Measurements from ENCODE around the gene HFE.

DNA sequence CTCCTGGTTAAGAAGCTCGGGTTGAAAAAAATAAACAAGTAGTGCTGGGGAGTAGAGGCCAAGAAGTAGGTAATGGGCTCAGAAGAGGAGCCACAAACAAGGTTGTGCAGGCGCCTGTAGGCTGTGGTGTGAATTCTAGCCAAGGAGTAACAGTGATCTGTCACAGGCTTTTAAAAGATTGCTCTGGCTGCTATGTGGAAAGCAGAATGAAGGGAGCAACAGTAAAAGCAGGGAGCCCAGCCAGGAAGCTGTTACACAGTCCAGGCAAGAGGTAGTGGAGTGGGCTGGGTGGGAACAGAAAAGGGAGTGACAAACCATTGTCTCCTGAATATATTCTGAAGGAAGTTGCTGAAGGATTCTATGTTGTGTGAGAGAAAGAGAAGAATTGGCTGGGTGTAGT is 2.0 kb downstream of the HFE start:
- TF ChIP-seq, protein P1, sequence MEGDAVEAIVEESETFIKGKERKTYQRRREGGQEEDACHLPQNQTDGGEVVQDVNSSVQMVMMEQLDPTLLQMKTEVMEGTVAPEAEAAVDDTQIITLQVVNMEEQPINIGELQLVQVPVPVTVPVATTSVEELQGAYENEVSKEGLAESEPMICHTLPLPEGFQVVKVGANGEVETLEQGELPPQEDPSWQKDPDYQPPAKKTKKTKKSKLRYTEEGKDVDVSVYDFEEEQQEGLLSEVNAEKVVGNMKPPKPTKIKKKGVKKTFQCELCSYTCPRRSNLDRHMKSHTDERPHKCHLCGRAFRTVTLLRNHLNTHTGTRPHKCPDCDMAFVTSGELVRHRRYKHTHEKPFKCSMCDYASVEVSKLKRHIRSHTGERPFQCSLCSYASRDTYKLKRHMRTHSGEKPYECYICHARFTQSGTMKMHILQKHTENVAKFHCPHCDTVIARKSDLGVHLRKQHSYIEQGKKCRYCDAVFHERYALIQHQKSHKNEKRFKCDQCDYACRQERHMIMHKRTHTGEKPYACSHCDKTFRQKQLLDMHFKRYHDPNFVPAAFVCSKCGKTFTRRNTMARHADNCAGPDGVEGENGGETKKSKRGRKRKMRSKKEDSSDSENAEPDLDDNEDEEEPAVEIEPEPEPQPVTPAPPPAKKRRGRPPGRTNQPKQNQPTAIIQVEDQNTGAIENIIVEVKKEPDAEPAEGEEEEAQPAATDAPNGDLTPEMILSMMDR (IDR thresholded peaks at IDR 0.05), result no peak
- no peak for TF ChIP-seq POLR2A (IDR thresholded peaks at IDR 0.05)

Measured in adrenal gland (tissue), 5 donors.